Upper lobe of left lung (tissue), 6 donors: ENCODE data around the gene MTMR4. TPM values are rescaled to one million over a fixed set of nuclear protein-coding genes. Genes with fewer than 3 reads are reported as not detected.

Experiments
- ATAC-seq, 2 donors: fragments of 200-7000 bp; cut with Tn5 transposase; one replicate each; pipeline ENCODE4 v1.9.1; 2022; ENCODE audit warnings: mild to moderate bottlenecking in 2 of 2, moderate library complexity in 2 of 2; ENCODE audit not compliant: low FRiP score in 2 of 2
- DNase-seq, 2 donors: peaks; one replicate each; pipeline ENCODE4 v3.0.0-alpha.2; 2019 to 2020
- H3K27ac ChIP-seq, 4 donors: fragments of 200-600 bp; sonication (generic); one replicate each; pipeline ENCODE4 v1.5.1; 2016 to 2019
- H3K27me3 ChIP-seq, 4 donors: fragments of 200-600 bp; sonication (generic); one replicate each; pipeline ENCODE4 v1.5.1; 2017 to 2019
- H3K36me3 ChIP-seq, 4 donors: fragments of 200-600 bp; sonication (generic); one replicate each; pipeline ENCODE4 v1.5.1; 2016 to 2019
- H3K4me1 ChIP-seq, 4 donors: fragments of 200-600 bp; sonication (generic); one replicate each; pipeline ENCODE4 v1.5.1; 2018 to 2019
- H3K4me3 ChIP-seq, 4 donors: fragments of 200-600 bp; sonication (generic); one replicate each; pipeline ENCODE4 v1.5.1; 2017 to 2019; ENCODE audit warnings: mild to moderate bottlenecking in 2 of 4, moderate library complexity in 1 of 4
- H3K9me3 ChIP-seq, 4 donors: fragments of 200-600 bp; sonication (generic); one replicate each; pipeline ENCODE4 v1.5.1; 2018 to 2019
- EP300 ChIP-seq, 4 donors: sonication (generic); formaldehyde crosslinking; IDR thresholded peaks; one replicate each; pipeline ENCODE4 v1.5.1; 2017; ENCODE audit warnings: antibody characterized with exemption in 4 of 4, control low read depth in 2 of 4
- POLR2A ChIP-seq, 4 donors: fragments of 450-650 bp; IDR thresholded peaks; one replicate each; pipeline ENCODE4 v1.5.1; 2016 to 2017; ENCODE audit warnings: antibody characterized with exemption in 4 of 4, mild to moderate bottlenecking in 2 of 4
- POLR2AphosphoS5 ChIP-seq, 2 donors: sonication (generic); formaldehyde crosslinking; IDR thresholded peaks; one replicate each; pipeline ENCODE4 v1.5.1; 2017; ENCODE audit warnings: antibody characterized with exemption in 2 of 2
- WGBS, 2 donors: methylation state at CpG; one replicate each; pipeline ENCODE4 v1.1.5; 2017 to 2018; 5-methylcytosine and 5-hydroxymethylcytosine counted together
- total RNA-seq, 6 donors: library from RNA; depleted of rRNA in 4 of 6; stranded (reverse); fragments of >200 nt in 4 of 6; gene quantifications; one replicate each; pipeline versions ENCODE4 v1.1.0 to v1.2.1, GENCODE V29; 2016 to 2021
- TF ChIP-seq, protein P1 (sequence below), 6 experiments: fragments of 450-650 bp in 4 of 6; fragments of 200-600 bp in 2 of 6; sonication (generic) in 2 of 6; IDR thresholded peaks; one replicate each; pipeline ENCODE4 v1.5.1; 2016 to 2019; ENCODE audit warnings: antibody characterized with exemption in 6 of 6
- donor health status: DM: no; HTN: no; CAD: no; lungs with moderate emphysema.
- donor health status: DM: no; HTN: yes; CAD: no; lungs with severe emphysema.

Gene MTMR4
- total RNA-seq, 6 donors from 2014 or later = 19.6 to 56.6 (median 34.9) TPM

DNA sequence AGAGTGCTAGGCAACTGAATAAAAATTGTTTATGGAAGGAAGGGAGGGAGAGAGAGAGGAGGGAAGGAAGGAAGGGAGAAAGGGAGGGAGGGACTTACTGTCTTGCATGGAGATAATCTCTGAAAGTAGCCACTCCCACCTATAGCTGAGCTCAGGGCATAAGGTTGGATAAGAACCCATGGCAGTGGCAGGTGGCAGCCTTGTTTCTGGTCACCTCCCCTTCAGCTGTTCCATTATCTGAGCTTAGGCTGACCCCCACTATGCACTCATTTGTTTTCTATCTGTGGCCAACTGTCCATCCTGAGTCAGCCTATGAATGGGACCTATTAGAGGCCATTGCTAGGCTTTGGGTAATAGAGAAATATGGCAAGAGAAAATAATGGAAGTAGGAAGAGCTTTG, 25.3 kb upstream of the MTMR4 start:
- no peak for ATAC-seq
- peaks cover 4 to 16% (median 7%) of the 10 kb centered on the region in 4 donors for H3K4me1 ChIP-seq
- TF ChIP-seq POLR2A (IDR thresholded peaks at IDR 0.05) = no peak
- TF ChIP-seq, protein P1, sequence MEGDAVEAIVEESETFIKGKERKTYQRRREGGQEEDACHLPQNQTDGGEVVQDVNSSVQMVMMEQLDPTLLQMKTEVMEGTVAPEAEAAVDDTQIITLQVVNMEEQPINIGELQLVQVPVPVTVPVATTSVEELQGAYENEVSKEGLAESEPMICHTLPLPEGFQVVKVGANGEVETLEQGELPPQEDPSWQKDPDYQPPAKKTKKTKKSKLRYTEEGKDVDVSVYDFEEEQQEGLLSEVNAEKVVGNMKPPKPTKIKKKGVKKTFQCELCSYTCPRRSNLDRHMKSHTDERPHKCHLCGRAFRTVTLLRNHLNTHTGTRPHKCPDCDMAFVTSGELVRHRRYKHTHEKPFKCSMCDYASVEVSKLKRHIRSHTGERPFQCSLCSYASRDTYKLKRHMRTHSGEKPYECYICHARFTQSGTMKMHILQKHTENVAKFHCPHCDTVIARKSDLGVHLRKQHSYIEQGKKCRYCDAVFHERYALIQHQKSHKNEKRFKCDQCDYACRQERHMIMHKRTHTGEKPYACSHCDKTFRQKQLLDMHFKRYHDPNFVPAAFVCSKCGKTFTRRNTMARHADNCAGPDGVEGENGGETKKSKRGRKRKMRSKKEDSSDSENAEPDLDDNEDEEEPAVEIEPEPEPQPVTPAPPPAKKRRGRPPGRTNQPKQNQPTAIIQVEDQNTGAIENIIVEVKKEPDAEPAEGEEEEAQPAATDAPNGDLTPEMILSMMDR (IDR thresholded peaks at IDR 0.05) = no peak
- TF ChIP-seq POLR2AphosphoS5 (IDR thresholded peaks at IDR 0.05) = no peak
- TF ChIP-seq EP300 (IDR thresholded peaks at IDR 0.05) = no peak
- no peaks in the 10 kb centered on the region for H3K9me3 ChIP-seq
- no peak for DNase-seq
- no peak overlapping the region for H3K4me3 ChIP-seq
- H3K27ac ChIP-seq = peak overlapping the region in 1 of 4 donors; percentile 4
- H3K27me3 ChIP-seq = no peaks in the 10 kb centered on the region
- no peaks in the 10 kb centered on the region for H3K36me3 ChIP-seq

DNA sequence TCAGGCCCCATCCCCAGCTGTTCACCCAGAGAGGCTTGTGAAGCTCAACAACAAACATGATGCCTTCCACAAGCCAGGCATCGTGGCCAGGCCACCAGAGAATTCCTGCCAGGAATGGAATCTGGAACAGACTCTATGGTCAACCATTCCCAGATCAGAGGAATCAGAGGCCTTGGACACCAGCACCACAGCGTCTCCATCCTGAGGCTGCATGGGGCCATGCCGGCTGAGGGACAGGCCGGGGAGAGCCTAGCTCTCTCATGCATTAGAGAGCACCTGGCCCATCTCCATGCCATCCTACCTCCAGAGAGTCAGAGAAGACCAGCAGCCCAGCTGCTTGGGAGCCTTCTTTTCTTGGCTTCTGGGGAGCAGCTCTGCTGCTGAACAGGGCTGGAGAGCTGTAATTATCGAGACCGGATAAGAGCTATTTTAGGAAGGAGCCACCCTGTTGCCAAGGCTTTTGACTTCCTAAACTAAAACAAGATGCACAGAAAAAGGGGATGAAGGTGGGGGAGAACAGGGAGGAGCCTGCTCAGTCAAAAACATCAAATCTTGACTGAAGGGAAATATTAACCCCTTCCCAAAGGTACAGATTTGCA, 24.5 kb upstream of the MTMR4 start:
- H3K27me3 ChIP-seq = no peaks in the 10 kb centered on the region
- peaks cover 4 to 19% (median 7%) of the 10 kb centered on the region in 4 donors for H3K4me1 ChIP-seq
- H3K4me3 ChIP-seq = no peak overlapping the region
- no peaks in the 10 kb centered on the region for H3K36me3 ChIP-seq
- 56 to 68% methylated on average over 4 to 5 of the region's 6 CpGs for WGBS, 2 donors
- no peaks in the 10 kb centered on the region for H3K9me3 ChIP-seq
- TF ChIP-seq EP300 (IDR thresholded peaks at IDR 0.05) (no peak), POLR2AphosphoS5 (IDR thresholded peaks at IDR 0.05) (no peak), POLR2A (IDR thresholded peaks at IDR 0.05) (no peak)
- TF ChIP-seq, protein P1 (IDR thresholded peaks at IDR 0.05) = no peak
- no peak for ATAC-seq
- peak overlapping the region in 1 of 4 donors; percentile 4 for H3K27ac ChIP-seq
- DNase-seq = no peak

DNA sequence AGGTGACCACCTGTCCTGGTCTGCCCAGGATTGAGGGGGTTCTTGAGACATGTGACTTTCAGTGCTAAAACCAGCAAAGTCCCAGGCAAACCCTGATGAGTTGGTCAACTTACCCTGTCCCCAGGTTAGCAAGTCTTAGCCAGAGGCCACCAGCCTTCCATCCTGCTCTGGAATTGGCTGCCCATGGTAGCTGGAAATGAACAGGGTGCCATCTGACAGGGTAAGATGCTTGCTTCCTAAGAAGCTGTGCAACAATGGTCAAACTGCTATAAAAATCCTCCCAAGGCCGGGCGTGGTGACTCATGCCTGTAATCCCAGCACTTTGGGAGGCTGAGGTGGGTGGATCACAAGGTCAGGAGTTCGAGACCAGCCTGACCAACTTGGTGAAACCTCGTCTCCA, 22.8 kb upstream of the MTMR4 start:
- no peak for TF ChIP-seq POLR2A (IDR thresholded peaks at IDR 0.05)
- TF ChIP-seq, protein P1 (IDR thresholded peaks at IDR 0.05) = no peak
- TF ChIP-seq EP300 (IDR thresholded peaks at IDR 0.05) = no peak
- no peak for TF ChIP-seq POLR2AphosphoS5 (IDR thresholded peaks at IDR 0.05)
- Histone ChIP-seq H3K27me3 (no peaks in the 10 kb centered on the region), H3K9me3 (no peaks in the 10 kb centered on the region), H3K27ac (no peak overlapping the region), H3K36me3 (no peaks in the 10 kb centered on the region), H3K4me3 (no peak overlapping the region), H3K4me1 (peaks cover 9 to 22% (median 11%) of the 10 kb centered on the region in 4 donors)
- no peak for DNase-seq
- no peak for ATAC-seq
- WGBS, 2 donors = 86 to 90% methylated on average over 2 to 4 of the region's 4 CpGs

DNA sequence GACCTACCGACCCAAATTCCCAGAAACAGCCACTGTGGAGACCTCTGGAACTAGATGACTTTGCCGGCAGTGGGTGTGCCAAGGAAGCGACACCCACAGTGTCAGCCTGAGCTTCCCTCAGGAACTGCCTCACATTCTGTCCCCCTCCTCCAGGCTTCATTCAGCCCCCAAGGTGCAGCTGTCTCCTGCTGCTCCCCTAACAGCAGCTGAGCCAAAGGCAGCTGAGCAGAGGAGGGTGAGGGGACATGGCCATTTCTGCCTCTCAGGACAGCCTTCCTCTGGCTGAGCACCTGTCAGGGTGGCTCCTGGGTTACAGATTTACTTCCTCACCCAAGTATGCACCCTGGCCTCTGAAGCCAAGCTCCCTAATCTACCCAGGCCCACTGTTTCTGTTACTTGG, 22.1 kb upstream of the MTMR4 start:
- TF ChIP-seq EP300 (IDR thresholded peaks at IDR 0.05) = no peak
- TF ChIP-seq, protein P1 (IDR thresholded peaks at IDR 0.05) = no peak
- TF ChIP-seq POLR2A (IDR thresholded peaks at IDR 0.05) = no peak
- no peak for TF ChIP-seq POLR2AphosphoS5 (IDR thresholded peaks at IDR 0.05)
- WGBS, 2 donors = 73 to 81% methylated on average over 3 of the region's 3 CpGs
- Histone ChIP-seq H3K9me3 (no peaks in the 10 kb centered on the region), H3K27me3 (no peaks in the 10 kb centered on the region), H3K36me3 (no peaks in the 10 kb centered on the region), H3K4me1 (peaks cover 12 to 25% (median 16%) of the 10 kb centered on the region in 4 donors), H3K27ac (no peak overlapping the region), H3K4me3 (no peak overlapping the region)
- no peak for ATAC-seq
- DNase-seq = no peak

DNA sequence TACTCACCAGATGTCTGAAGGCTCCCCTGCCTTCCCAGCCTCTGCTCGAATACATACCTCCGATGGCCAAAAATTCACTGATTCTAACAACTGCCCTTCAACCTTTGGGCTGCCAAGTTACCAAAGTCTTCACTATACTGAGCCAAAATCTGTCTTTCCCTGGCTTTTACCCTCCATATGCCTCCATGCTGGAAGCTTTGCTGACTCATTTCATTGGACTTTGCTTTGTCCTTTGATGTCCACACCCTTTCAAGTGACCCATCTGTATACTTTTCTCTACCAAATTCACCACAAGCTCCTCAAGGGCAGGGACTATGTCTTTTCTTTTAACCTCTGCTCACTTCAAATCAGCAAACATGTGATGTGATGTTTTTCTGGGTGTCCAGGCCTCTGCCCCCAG, 21.0 kb upstream of the MTMR4 start:
- Histone ChIP-seq H3K27me3 (no peaks in the 10 kb centered on the region), H3K27ac (no peak overlapping the region), H3K36me3 (no peaks in the 10 kb centered on the region), H3K9me3 (no peaks in the 10 kb centered on the region), H3K4me1 (peaks cover 12 to 30% (median 26%) of the 10 kb centered on the region in 4 donors), H3K4me3 (no peak overlapping the region)
- TF ChIP-seq EP300 (IDR thresholded peaks at IDR 0.05) = no peak
- TF ChIP-seq, protein P1 (IDR thresholded peaks at IDR 0.05) = no peak
- WGBS, 2 donors = 94 to 96% methylated on average over 2 of the region's 2 CpGs
- no peak for ATAC-seq
- no peak for DNase-seq
